ENCODE measurements around the gene A1BG.
"Not testable (repeated sequence)": the region's sequence is repeated elsewhere in the genome, so short reads cannot be mapped to it uniquely, and the experiment has no call there.

A1BG gene

GRCh38 chr19:58318297-58318696 lies 35.0 kb downstream of the A1BG start:
- H3K27ac ChIP-seq (ENCODE audit: low read depth, low read length): no peak overlapping the region
- no peaks in the 10 kb centered on the region for H3K4me1 ChIP-seq (ENCODE audit: control insufficient read depth in 1 of 2, insufficient read depth in 2 of 2, low read length in 2 of 2)
- no peaks in the 10 kb centered on the region for H3K27me3 ChIP-seq (ENCODE audit: control insufficient read depth in 1 of 2, insufficient read depth in 2 of 2, low read length in 2 of 2)
- H3K4me3 ChIP-seq (ENCODE audit: low read depth in 1 of 2, low read length in 2 of 2): no peak overlapping the region
- no peaks in the 10 kb centered on the region for H3K9me3 ChIP-seq (ENCODE audit: control insufficient read depth in 1 of 2, low read length in 2 of 2)
- no peak overlapping the region for H3K9ac ChIP-seq (ENCODE audit: low read depth in 1 of 2, low read length in 2 of 2)
- H3K36me3 ChIP-seq (ENCODE audit: control insufficient read depth in 1 of 2, insufficient read depth in 2 of 2, low read length in 2 of 2): peaks cover 11 to 47% of the 10 kb centered on the region in 2 donors

- no peaks in the 10 kb centered on the region for H3K4me1 ChIP-seq (ENCODE audit: control insufficient read depth in 1 of 2, insufficient read depth in 2 of 2, low read length in 2 of 2)
- H3K9me3 ChIP-seq (ENCODE audit: control insufficient read depth in 1 of 2, low read length in 2 of 2): no peaks in the 10 kb centered on the region
- H3K9ac ChIP-seq (ENCODE audit: low read depth in 1 of 2, low read length in 2 of 2): no peak overlapping the region
- H3K27ac ChIP-seq (ENCODE audit: low read depth, low read length): no peak overlapping the region
- H3K36me3 ChIP-seq (ENCODE audit: control insufficient read depth in 1 of 2, insufficient read depth in 2 of 2, low read length in 2 of 2): peaks cover 16 to 50% of the 10 kb centered on the region in 2 donors
- H3K4me3 ChIP-seq (ENCODE audit: low read depth in 1 of 2, low read length in 2 of 2): no peak overlapping the region
- no peaks in the 10 kb centered on the region for H3K27me3 ChIP-seq (ENCODE audit: control insufficient read depth in 1 of 2, insufficient read depth in 2 of 2, low read length in 2 of 2)
Measured at GRCh38 chr19:58317476-58318072, 35.7 kb downstream of the A1BG start.

- H3K36me3 ChIP-seq (ENCODE audit: control insufficient read depth in 1 of 2, insufficient read depth in 2 of 2, low read length in 2 of 2): peaks cover 31 to 59% of the 10 kb centered on the region in 2 donors
- H3K27me3 ChIP-seq (ENCODE audit: control insufficient read depth in 1 of 2, insufficient read depth in 2 of 2, low read length in 2 of 2): no peaks in the 10 kb centered on the region
- H3K27ac ChIP-seq (ENCODE audit: low read depth, low read length): no peak overlapping the region
- H3K4me1 ChIP-seq (ENCODE audit: control insufficient read depth in 1 of 2, insufficient read depth in 2 of 2, low read length in 2 of 2): no peaks in the 10 kb centered on the region
- no peak overlapping the region for H3K9ac ChIP-seq (ENCODE audit: low read depth in 1 of 2, low read length in 2 of 2)
- H3K4me3 ChIP-seq (ENCODE audit: low read depth in 1 of 2, low read length in 2 of 2): no peak overlapping the region
- H3K9me3 ChIP-seq (ENCODE audit: control insufficient read depth in 1 of 2, low read length in 2 of 2): no peaks in the 10 kb centered on the region
Measured at GRCh38 chr19:58315580-58315979, 37.7 kb downstream of the A1BG start.

GRCh38 chr19:58311345-58311865 lies 41.9 kb downstream of the A1BG start:
- Histone ChIP-seq H3K27ac (ENCODE audit: low read depth, low read length) (no peak overlapping the region), H3K36me3 (ENCODE audit: control insufficient read depth in 1 of 2, insufficient read depth in 2 of 2, low read length in 2 of 2) (peaks cover 56 to 78% of the 10 kb centered on the region in 2 donors), H3K4me3 (ENCODE audit: low read depth in 1 of 2, low read length in 2 of 2) (no peak overlapping the region), H3K9ac (ENCODE audit: low read depth in 1 of 2, low read length in 2 of 2) (no peak overlapping the region), H3K4me1 (ENCODE audit: control insufficient read depth in 1 of 2, insufficient read depth in 2 of 2, low read length in 2 of 2) (peaks cover 0 to 7% of the 10 kb centered on the region in 2 donors), H3K9me3 (ENCODE audit: control insufficient read depth in 1 of 2, low read length in 2 of 2) (no peaks in the 10 kb centered on the region), H3K27me3 (ENCODE audit: control insufficient read depth in 1 of 2, insufficient read depth in 2 of 2, low read length in 2 of 2) (no peaks in the 10 kb centered on the region)

- H3K27me3 ChIP-seq (ENCODE audit: control insufficient read depth in 1 of 2, insufficient read depth in 2 of 2, low read length in 2 of 2); H3K27ac ChIP-seq (ENCODE audit: low read depth, low read length); H3K9me3 ChIP-seq (ENCODE audit: control insufficient read depth in 1 of 2, low read length in 2 of 2); H3K9ac ChIP-seq (ENCODE audit: low read depth in 1 of 2, low read length in 2 of 2); H3K4me3 ChIP-seq (ENCODE audit: low read depth in 1 of 2, low read length in 2 of 2): not testable (repeated sequence)
- peaks cover 56 to 72% of the 10 kb centered on the region in 2 donors for H3K36me3 ChIP-seq (ENCODE audit: control insufficient read depth in 1 of 2, insufficient read depth in 2 of 2, low read length in 2 of 2)
- peaks cover 6 to 14% of the 10 kb centered on the region in 2 donors for H3K4me1 ChIP-seq (ENCODE audit: control insufficient read depth in 1 of 2, insufficient read depth in 2 of 2, low read length in 2 of 2)
Measured at GRCh38 chr19:58310685-58311084, 42.6 kb downstream of the A1BG start.

GRCh38 chr19:58307736-58308135 lies 45.6 kb downstream of the A1BG start:
- Histone ChIP-seq H3K27ac (ENCODE audit: low read depth, low read length) (no peak overlapping the region), H3K36me3 (ENCODE audit: control insufficient read depth in 1 of 2, insufficient read depth in 2 of 2, low read length in 2 of 2) (peaks cover 41 to 45% of the 10 kb centered on the region in 2 donors), H3K9me3 (ENCODE audit: control insufficient read depth in 1 of 2, low read length in 2 of 2) (no peaks in the 10 kb centered on the region), H3K9ac (ENCODE audit: low read depth in 1 of 2, low read length in 2 of 2) (no peak overlapping the region), H3K4me3 (ENCODE audit: low read depth in 1 of 2, low read length in 2 of 2) (no peak overlapping the region), H3K27me3 (ENCODE audit: control insufficient read depth in 1 of 2, insufficient read depth in 2 of 2, low read length in 2 of 2) (no peaks in the 10 kb centered on the region), H3K4me1 (ENCODE audit: control insufficient read depth in 1 of 2, insufficient read depth in 2 of 2, low read length in 2 of 2) (peaks cover 6 to 22% of the 10 kb centered on the region in 2 donors)

- Histone ChIP-seq H3K4me1 (ENCODE audit: control insufficient read depth in 1 of 2, insufficient read depth in 2 of 2, low read length in 2 of 2) (peaks cover 6 to 22% of the 10 kb centered on the region in 2 donors), H3K4me3 (ENCODE audit: low read depth in 1 of 2, low read length in 2 of 2) (peak overlapping the region; percentile 90 to 98), H3K27ac (ENCODE audit: low read depth, low read length) (no peak overlapping the region), H3K9me3 (ENCODE audit: control insufficient read depth in 1 of 2, low read length in 2 of 2) (peaks cover 0 to 4% of the 10 kb centered on the region in 2 donors), H3K36me3 (ENCODE audit: control insufficient read depth in 1 of 2, insufficient read depth in 2 of 2, low read length in 2 of 2) (peaks cover 25 to 31% of the 10 kb centered on the region in 2 donors), H3K9ac (ENCODE audit: low read depth in 1 of 2, low read length in 2 of 2) (peak overlapping the region; percentile 80 to 92), H3K27me3 (ENCODE audit: control insufficient read depth in 1 of 2, insufficient read depth in 2 of 2, low read length in 2 of 2) (no peaks in the 10 kb centered on the region)
Measured at GRCh38 chr19:58305932-58306323, 47.4 kb downstream of the A1BG start.

GRCh38 chr19:58305065-58305931 lies 48.0 kb downstream of the A1BG start, which contains the start of gene ERVK3-1:
TSS of gene ERVK3-1 (plus strand) at chr19:58305377. CDS start at chr19:58312169, 6,792 bp downstream.
- Histone ChIP-seq H3K27ac (ENCODE audit: low read depth, low read length) (peak within 1 kb of the TSS; percentile 79), H3K9ac (ENCODE audit: low read depth in 1 of 2, low read length in 2 of 2) (peak within 1 kb of the TSS; percentile 80 to 92), H3K9me3 (ENCODE audit: control insufficient read depth in 1 of 2, low read length in 2 of 2) (peaks cover 0 to 6% of the 10 kb centered on the region in 2 donors), H3K27me3 (ENCODE audit: control insufficient read depth in 1 of 2, insufficient read depth in 2 of 2, low read length in 2 of 2) (no peaks in the 10 kb centered on the region), H3K36me3 (ENCODE audit: control insufficient read depth in 1 of 2, insufficient read depth in 2 of 2, low read length in 2 of 2) (peaks cover 31 to 37% of the 10 kb centered on the region in 2 donors), H3K4me3 (ENCODE audit: low read depth in 1 of 2, low read length in 2 of 2) (peak within 1 kb of the TSS; percentile 90 to 98), H3K4me1 (ENCODE audit: control insufficient read depth in 1 of 2, insufficient read depth in 2 of 2, low read length in 2 of 2) (peaks cover 6 to 22% of the 10 kb centered on the region in 2 donors)

GRCh38 chr19:58304748-58305064 lies 48.6 kb downstream of the A1BG start:
- Histone ChIP-seq H3K4me3 (ENCODE audit: low read depth in 1 of 2, low read length in 2 of 2) (peak overlapping the region; percentile 68 to 90), H3K27me3 (ENCODE audit: control insufficient read depth in 1 of 2, insufficient read depth in 2 of 2, low read length in 2 of 2) (no peaks in the 10 kb centered on the region), H3K4me1 (ENCODE audit: control insufficient read depth in 1 of 2, insufficient read depth in 2 of 2, low read length in 2 of 2) (peaks cover 6 to 22% of the 10 kb centered on the region in 2 donors), H3K36me3 (ENCODE audit: control insufficient read depth in 1 of 2, insufficient read depth in 2 of 2, low read length in 2 of 2) (peaks cover 37 to 38% of the 10 kb centered on the region in 2 donors), H3K27ac (ENCODE audit: low read depth, low read length) (peak overlapping the region; percentile 79), H3K9me3 (ENCODE audit: control insufficient read depth in 1 of 2, low read length in 2 of 2) (peaks cover 0 to 11% of the 10 kb centered on the region in 2 donors), H3K9ac (ENCODE audit: low read depth in 1 of 2, low read length in 2 of 2) (peak overlapping the region; percentile 9 to 80)

- Histone ChIP-seq H3K4me3 (ENCODE audit: low read depth in 1 of 2, low read length in 2 of 2) (peak overlapping the region in 1 of 2 donors; percentile 68), H3K4me1 (ENCODE audit: control insufficient read depth in 1 of 2, insufficient read depth in 2 of 2, low read length in 2 of 2) (peaks cover 6 to 22% of the 10 kb centered on the region in 2 donors), H3K9me3 (ENCODE audit: control insufficient read depth in 1 of 2, low read length in 2 of 2) (peaks cover 0 to 11% of the 10 kb centered on the region in 2 donors), H3K27ac (ENCODE audit: low read depth, low read length) (no peak overlapping the region), H3K27me3 (ENCODE audit: control insufficient read depth in 1 of 2, insufficient read depth in 2 of 2, low read length in 2 of 2) (no peaks in the 10 kb centered on the region), H3K9ac (ENCODE audit: low read depth in 1 of 2, low read length in 2 of 2) (no peak overlapping the region), H3K36me3 (ENCODE audit: control insufficient read depth in 1 of 2, insufficient read depth in 2 of 2, low read length in 2 of 2) (peaks cover 34% of the 10 kb centered on the region in 2 donors)
Measured at GRCh38 chr19:58304255-58304654, 49.0 kb downstream of the A1BG start.
